Activated naive CD8-positive, alpha-beta T cell treated with anti-CD3 and anti-CD28 coated beads, Interleukin-2, amount 50 U/mL, for 24 hours (primary cell): ENCODE results near the gene TAX1BP3.
"Not testable (repeated sequence)": the region's sequence is repeated elsewhere in the genome, so short reads cannot be mapped to it uniquely, and the experiment has no call there.

ENCODE experiments used
- ATAC-seq: fragments of 150-1000 bp; cut with Tn5 transposase; one replicate; pipeline ENCODE4 v1.10.0; 2021
- DNase-seq: peaks from one replicate; pipeline ENCODE4 v3.0.0; 2021
- H3K27ac Mint-ChIP-seq: one replicate; pipeline ENCODE4 v1.8.0; 2021; ENCODE audit warnings: mild to moderate bottlenecking, mixed read lengths
- H3K27me3 Mint-ChIP-seq: one replicate; pipeline ENCODE4 v1.8.0; 2021; ENCODE audit warnings: mixed read lengths
- H3K36me3 Mint-ChIP-seq: one replicate; pipeline ENCODE4 v1.8.0; 2021; ENCODE audit warnings: low read depth, mixed read lengths
- H3K4me1 Mint-ChIP-seq: one replicate; pipeline ENCODE4 v1.8.0; 2021; ENCODE audit warnings: mixed read lengths
- H3K4me3 Mint-ChIP-seq: one replicate; pipeline ENCODE4 v1.8.0; 2021; ENCODE audit warnings: mild to moderate bottlenecking, moderate library complexity, mixed read lengths
- H3K9me3 Mint-ChIP-seq: one replicate; pipeline ENCODE4 v1.8.0; 2021; ENCODE audit warnings: mixed read lengths

Gene TAX1BP3, protein sequence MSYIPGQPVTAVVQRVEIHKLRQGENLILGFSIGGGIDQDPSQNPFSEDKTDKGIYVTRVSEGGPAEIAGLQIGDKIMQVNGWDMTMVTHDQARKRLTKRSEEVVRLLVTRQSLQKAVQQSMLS

DNA sequence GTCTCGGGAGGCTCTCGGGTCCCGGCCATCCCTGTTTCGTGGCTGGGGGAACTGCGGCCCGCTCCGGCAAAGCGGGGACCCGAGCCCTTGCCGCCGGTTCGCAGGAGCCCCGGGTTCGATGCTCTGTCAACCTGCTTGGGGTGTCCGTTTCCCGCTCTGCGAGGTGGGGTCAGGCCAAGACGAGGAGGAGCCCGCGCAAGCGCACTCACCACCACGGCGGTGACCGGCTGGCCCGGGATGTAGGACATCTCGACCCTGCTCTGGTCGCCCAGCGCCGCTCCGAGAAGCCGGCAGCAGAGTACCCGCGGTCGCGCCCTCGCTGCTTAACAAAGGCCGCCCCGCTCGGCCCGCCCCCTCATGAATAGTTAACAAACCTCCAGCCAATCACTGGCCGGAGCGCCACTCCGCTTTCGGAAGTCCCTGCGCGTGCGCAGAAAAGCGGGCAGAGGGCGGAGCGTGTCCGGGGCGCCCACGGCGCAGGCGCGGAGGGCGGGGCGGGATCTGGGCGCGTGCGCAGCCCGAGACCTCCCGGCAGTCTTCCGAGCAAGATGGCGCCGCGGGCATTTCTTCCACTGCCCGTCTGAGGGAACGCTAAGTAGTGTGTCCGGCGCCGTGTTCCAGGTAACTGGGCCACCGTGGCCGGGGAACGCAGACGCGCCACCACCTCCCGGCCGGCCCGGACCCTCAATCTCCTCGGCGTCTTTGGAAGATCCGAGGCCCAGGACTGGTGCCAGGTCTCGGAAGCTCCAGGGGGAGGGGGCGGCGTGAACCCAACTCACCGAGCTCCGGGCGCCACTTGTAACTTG is at the start of gene TAX1BP3, which contains the start of gene EMC6:
TAX1BP3 (minus strand) TSS at position 300 of the 806 bp plus-strand sequence; CDS start at position 248, 52 bp downstream.
EMC6 (plus strand) TSS at position 534 of the 806 bp plus-strand sequence. CDS start 335 bp downstream, outside the sequence.
- ATAC-seq (peak; percentile 96), DNase-seq (peak; percentile 100)
- peak within 1 kb of the TSS; percentile 93 for H3K4me3 Mint-ChIP-seq
- peak within 1 kb of the TSS; percentile 90 for H3K27ac Mint-ChIP-seq
- no peaks in the 10 kb centered on the region for H3K27me3 Mint-ChIP-seq
- peaks cover 4% of the 10 kb centered on the region for H3K36me3 Mint-ChIP-seq
- no peaks in the 10 kb centered on the region for H3K9me3 Mint-ChIP-seq
- H3K4me1 Mint-ChIP-seq: peaks cover 27% of the 10 kb centered on the region

DNA sequence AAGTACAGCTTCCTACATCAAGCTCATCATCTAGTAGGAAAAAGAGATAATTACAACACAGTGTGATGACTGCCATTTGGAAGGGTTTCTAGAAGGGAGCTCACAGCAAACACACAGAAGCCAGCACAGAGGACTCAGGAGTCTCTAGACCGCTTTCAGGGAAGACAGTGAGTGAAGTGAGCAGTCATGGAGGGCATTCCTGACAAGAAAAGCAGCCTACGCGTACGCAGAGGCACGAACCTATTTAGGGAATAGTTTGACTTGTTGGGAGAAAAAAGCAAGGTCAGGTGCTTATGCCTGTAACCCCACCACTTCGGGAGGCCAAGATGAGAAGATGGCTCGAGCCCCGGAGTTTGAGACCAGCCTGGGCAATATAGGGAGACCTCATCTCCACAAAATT is 46.9 kb upstream of the TAX1BP3 start:
- Mint-ChIP-seq H3K27me3 (no peaks in the 10 kb centered on the region), H3K4me1 (peaks cover 48% of the 10 kb centered on the region), H3K9me3 (no peaks in the 10 kb centered on the region), H3K27ac (no peak overlapping the region), H3K4me3 (no peak overlapping the region), H3K36me3 (peaks cover 47% of the 10 kb centered on the region)
- ATAC-seq (no peak), DNase-seq (no peak)

DNA sequence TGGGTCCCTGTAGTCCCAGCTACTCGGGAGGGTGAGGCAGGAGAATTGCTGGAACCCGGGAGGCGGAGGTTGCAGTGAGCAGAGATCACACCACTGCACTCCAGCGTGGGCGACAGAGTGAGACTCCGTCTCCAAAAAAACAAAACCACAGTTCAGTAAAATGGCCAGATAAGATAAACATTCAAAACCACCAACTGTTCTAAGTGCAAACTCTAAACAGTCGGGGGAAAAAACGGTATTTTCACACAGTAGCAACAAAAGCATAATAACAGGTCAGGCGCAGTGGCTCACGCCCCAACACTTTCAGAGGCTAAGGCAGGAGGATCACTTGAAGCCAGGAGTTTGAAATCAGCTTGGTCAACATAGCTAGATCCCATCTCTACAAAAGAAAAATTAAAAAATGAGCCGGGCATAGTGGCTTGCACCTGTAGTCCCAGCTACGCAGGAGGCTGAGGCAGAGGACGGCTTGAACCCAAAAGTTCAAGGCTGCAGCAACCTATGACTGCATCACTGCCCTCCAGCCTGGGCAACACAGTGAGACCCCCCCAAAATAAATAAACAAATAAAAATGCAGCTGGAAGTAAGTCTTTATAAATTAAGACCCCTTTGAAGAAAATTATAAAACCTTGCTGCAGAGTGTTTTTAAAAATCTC is 44.6 kb upstream of the TAX1BP3 start:
- no peak overlapping the region for H3K4me3 Mint-ChIP-seq
- no peaks in the 10 kb centered on the region for H3K9me3 Mint-ChIP-seq
- peaks cover 54% of the 10 kb centered on the region for H3K4me1 Mint-ChIP-seq
- ATAC-seq: peak; percentile 9
- peak overlapping the region; percentile 64 for H3K27ac Mint-ChIP-seq
- DNase-seq: no peak
- peaks cover 32% of the 10 kb centered on the region for H3K36me3 Mint-ChIP-seq
- H3K27me3 Mint-ChIP-seq: no peaks in the 10 kb centered on the region

- Mint-ChIP-seq H3K4me3 (peak overlapping the region; percentile 40), H3K27ac (peak overlapping the region; percentile 79)
These were observed 42.6 kb upstream of the TAX1BP3 start for GRCh38 chr17:3710951-3711383.

DNA sequence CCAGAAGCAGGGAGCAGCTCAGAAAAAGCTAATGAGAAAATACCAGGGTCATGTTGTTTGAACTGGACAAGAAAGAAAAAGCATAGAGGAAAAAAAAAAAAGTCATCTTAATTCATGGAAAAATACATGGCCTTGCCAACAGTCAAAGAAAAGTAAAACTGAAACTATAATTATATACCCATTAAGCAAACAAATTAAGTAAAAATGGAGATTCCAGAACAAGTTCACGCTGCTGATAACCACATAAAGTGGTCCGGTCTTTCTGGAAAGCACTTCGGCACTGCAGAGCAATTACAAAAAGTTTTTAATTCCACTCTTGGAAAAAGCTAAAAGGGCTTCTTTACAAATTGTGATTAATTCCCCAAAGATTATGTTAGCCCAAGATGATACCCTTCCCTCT is 40.0 kb upstream of the TAX1BP3 start:
- no peak overlapping the region for H3K4me3 Mint-ChIP-seq
- H3K27ac Mint-ChIP-seq: peak overlapping the region; percentile 26
- peaks cover 49% of the 10 kb centered on the region for H3K4me1 Mint-ChIP-seq

More at GRCh38 chr17:3710951-3711383, 42.6 kb upstream of the TAX1BP3 start:
- peak; percentile 100 for ATAC-seq
- Mint-ChIP-seq H3K4me1 (peaks cover 55% of the 10 kb centered on the region), H3K9me3 (no peaks in the 10 kb centered on the region), H3K27me3 (no peaks in the 10 kb centered on the region), H3K36me3 (peaks cover 25% of the 10 kb centered on the region)
- peak; percentile 70 for DNase-seq

GRCh38 chr17:3705718-3705984 is 37.3 kb upstream of the TAX1BP3 start:
- not testable (repeated sequence) for H3K27me3 Mint-ChIP-seq, H3K9me3 Mint-ChIP-seq, H3K27ac Mint-ChIP-seq, H3K36me3 Mint-ChIP-seq, DNase-seq, H3K4me3 Mint-ChIP-seq, ATAC-seq
- peaks cover 28% of the 10 kb centered on the region for H3K4me1 Mint-ChIP-seq

More for the DNA sequence above, 40.0 kb upstream of the TAX1BP3 start:
- ATAC-seq (no peak), DNase-seq (no peak)
- Mint-ChIP-seq H3K27me3 (no peaks in the 10 kb centered on the region), H3K36me3 (peaks cover 17% of the 10 kb centered on the region), H3K9me3 (no peaks in the 10 kb centered on the region)

GRCh38 chr17:3704931-3705717 is 36.7 kb upstream of the TAX1BP3 start:
- DNase-seq (no peak), ATAC-seq (no peak)
- Mint-ChIP-seq H3K9me3 (no peaks in the 10 kb centered on the region), H3K27ac (no peak overlapping the region), H3K27me3 (no peaks in the 10 kb centered on the region), H3K36me3 (peaks cover 5% of the 10 kb centered on the region), H3K4me1 (peaks cover 24% of the 10 kb centered on the region), H3K4me3 (no peak overlapping the region)

GRCh38 chr17:3702041-3702539 is 33.7 kb upstream of the TAX1BP3 start:
- not testable (repeated sequence) for H3K4me1 Mint-ChIP-seq, H3K27ac Mint-ChIP-seq, H3K4me3 Mint-ChIP-seq, DNase-seq, H3K36me3 Mint-ChIP-seq, H3K9me3 Mint-ChIP-seq, ATAC-seq, H3K27me3 Mint-ChIP-seq

DNA sequence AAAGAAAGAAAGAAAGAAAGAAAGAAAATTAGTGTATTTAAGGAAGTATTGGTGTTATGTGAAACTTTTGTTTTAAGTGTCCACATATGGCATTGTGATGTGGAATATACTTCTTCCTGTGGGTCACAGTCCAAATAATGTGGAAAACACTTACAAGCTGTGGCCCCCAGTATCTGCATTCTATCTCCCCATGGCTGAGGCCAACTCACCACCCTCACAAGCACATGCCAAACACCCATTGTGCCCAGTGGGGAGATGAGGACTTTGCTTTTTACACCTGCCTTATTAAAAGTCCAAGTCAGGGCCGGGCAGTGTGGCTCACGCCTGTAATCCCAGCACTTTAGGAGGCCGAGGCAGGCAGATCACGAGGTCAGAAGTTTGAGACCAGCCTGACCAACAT is 31.6 kb upstream of the TAX1BP3 start:
- Mint-ChIP-seq H3K4me3 (no peak overlapping the region), H3K27me3 (peaks cover 2% of the 10 kb centered on the region), H3K27ac (no peak overlapping the region), H3K9me3 (no peaks in the 10 kb centered on the region), H3K4me1 (peaks cover 6% of the 10 kb centered on the region), H3K36me3 (peaks cover 5% of the 10 kb centered on the region)
- no peak for DNase-seq
- no peak for ATAC-seq

- H3K4me1 Mint-ChIP-seq: peaks cover 21% of the 10 kb centered on the region
- ATAC-seq (no peak), DNase-seq (no peak)
- peaks cover 2% of the 10 kb centered on the region for H3K27me3 Mint-ChIP-seq
- H3K9me3 Mint-ChIP-seq: no peaks in the 10 kb centered on the region
- no peak overlapping the region for H3K27ac Mint-ChIP-seq
- H3K36me3 Mint-ChIP-seq: peaks cover 7% of the 10 kb centered on the region
- no peak overlapping the region for H3K4me3 Mint-ChIP-seq
These were observed 29.8 kb upstream of the TAX1BP3 start for GRCh38 chr17:3698139-3698538.

- Mint-ChIP-seq H3K4me3 (no peak overlapping the region), H3K4me1 (peaks cover 28% of the 10 kb centered on the region), H3K27me3 (peaks cover 2% of the 10 kb centered on the region), H3K36me3 (peaks cover 2% of the 10 kb centered on the region), H3K27ac (no peak overlapping the region), H3K9me3 (no peaks in the 10 kb centered on the region)
- DNase-seq (no peak), ATAC-seq (no peak)
These were observed 28.7 kb upstream of the TAX1BP3 start for GRCh38 chr17:3697103-3697476.

DNA sequence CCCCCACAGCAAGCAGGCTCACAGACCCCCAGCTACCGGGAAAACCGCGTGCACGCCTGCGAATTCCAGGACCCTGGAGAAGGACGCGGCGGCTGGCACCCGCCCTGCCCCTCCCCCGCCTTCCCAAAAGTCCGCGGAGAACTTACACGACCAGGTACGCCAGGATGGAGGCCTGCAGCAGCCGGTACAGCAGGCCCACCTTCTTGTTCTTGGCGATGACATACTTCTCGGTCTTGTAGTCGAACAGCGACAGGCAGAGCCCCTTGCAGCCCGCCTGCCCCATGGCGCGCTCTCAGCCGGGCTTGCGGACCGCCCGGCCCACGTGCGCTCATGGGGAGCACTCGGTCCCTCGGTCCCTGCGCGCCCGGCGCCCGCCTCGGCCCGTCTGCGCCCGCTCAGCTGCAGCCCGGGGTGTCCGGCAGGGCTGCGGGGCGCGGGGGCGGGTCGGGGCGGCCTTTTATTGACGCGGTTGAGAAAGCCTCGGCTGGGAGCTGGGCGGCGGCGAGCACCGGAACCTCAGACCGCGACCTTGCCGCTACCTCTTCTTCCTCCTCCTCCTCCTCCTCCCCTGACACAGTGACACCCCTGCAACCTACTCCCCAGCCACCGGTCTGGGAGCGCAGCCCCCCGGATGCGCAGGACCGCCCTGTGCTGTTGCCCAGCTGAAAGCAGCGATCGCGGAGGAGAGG is 27.5 kb upstream of the TAX1BP3 start, which contains the start of gene P2RX5:
P2RX5 (minus strand) TSS at position 433 of the 689 bp plus-strand sequence; CDS start at position 283, 150 bp downstream.
- Mint-ChIP-seq H3K9me3 (no peaks in the 10 kb centered on the region), H3K27me3 (peaks cover 2% of the 10 kb centered on the region), H3K4me1 (peaks cover 26% of the 10 kb centered on the region), H3K4me3 (peak within 1 kb of the TSS; percentile 81), H3K27ac (peak within 1 kb of the TSS; percentile 80), H3K36me3 (peaks cover 2% of the 10 kb centered on the region)
- ATAC-seq (peak; percentile 42), DNase-seq (peak; percentile 55)

DNA sequence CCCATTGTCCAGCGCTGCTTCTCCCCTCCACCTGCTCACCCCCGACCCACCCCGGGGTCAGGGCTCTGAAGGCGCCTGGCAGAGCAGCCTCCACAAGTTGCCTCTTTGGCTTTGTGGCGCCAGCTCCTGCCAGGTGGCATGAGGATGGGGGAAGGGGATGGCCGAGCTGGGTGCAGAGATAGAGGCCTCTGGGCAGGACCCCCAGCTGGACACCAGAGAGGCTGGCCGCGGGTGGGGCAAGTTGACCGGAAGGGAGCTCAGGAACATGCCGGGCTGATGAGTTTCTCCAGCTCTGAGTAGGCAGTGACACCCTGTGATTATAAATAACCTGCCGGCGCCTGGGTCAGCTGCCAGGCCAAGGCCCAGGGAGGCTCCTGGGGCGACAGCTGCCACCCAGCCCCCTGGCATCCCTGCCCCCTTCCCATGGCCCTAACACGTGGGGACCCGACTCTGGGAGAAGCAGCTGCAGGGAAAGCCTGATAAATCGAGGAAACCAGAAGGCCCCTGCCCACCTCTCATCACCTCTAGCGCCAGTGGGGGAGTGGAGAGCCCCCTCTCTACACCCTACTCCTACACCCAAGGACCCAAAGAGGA is 26.8 kb upstream of the TAX1BP3 start:
- Mint-ChIP-seq H3K4me3 (peak overlapping the region; percentile 81), H3K9me3 (no peaks in the 10 kb centered on the region), H3K27me3 (peaks cover 2% of the 10 kb centered on the region), H3K4me1 (peaks cover 25% of the 10 kb centered on the region), H3K27ac (no peak overlapping the region), H3K36me3 (peaks cover 2% of the 10 kb centered on the region)
- no peak for ATAC-seq
- no peak for DNase-seq
